WTC11 (cell line): Measurements from ENCODE around the gene DTNBP1.

Source experiments
- MAX ChIP-seq: sonication (generic); formaldehyde crosslinking; IDR thresholded peaks from 2 replicates; pipeline ENCODE4 v1.8.0; 2022; ENCODE audit warnings: mild to moderate bottlenecking, missing genetic modification reagents
- TP53 ChIP-seq: sonication (generic); formaldehyde crosslinking; IDR thresholded peaks from 2 replicates; pipeline ENCODE4 v1.8.1; 2023; ENCODE audit warnings: mild to moderate bottlenecking, missing genetic modification reagents
- ZNF396 ChIP-seq: fragments of 250-450 bp; sonication (Bioruptor Pico); IDR thresholded peaks from 2 replicates; pipeline ENCODE4 v1.8.0; 2021; ENCODE audit warnings: mild to moderate bottlenecking, moderate library complexity, borderline replicate concordance

DNA sequence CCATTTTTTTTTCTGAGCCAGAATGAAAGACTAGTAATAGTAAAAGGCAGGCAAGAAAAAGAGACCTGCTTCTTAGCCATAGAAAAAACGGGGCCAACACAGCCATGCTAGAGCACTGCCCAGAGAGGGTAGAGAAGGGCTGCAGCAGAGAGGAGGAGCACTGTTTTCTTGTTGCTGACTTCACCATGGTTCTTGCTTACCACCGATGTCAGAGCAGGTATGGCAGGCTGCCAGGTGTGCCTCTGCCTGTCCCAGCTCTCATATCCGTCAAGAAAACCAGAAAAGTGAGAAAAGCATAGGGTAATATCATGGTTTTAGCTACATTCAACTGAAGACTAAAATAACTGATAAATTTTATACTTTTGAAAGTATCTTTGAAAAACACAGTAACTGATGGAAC lies 60.7 kb downstream of the DTNBP1 start:
- TF ChIP-seq ZNF396 (CRISPR knock-in tag) (no peak), TP53 (CRISPR knock-in tag) (no peak), MAX (CRISPR knock-in tag) (no peak)
